IMR-90 (cell line): ENCODE measurements around the gene ZSCAN10. TPM values are rescaled to one million over a fixed set of nuclear protein-coding genes. Genes with fewer than 3 reads are reported as not detected.
A peak's percentile ranks its signal among the peaks of the same experiment; 100 is the strongest.

Experiments used
- ATAC-seq: fragments of 200-7000 bp; cut with Tn5 transposase; 2 replicates; pipeline ENCODE4 v1.9.1; 2020; ENCODE audit warnings: low read depth, mild to moderate bottlenecking, moderate library complexity
- BruUV-seq: library from RNA; stranded (reverse); fragments of 400-500 nt; replicated peaks from 2 replicates; lab custom pipeline; 2021; lab: Mats Ljungman, UMichigan
- CTCF ChIA-PET: fragments of 300-600 bp; formaldehyde crosslinking; extraction: SDS; loops from one replicate; lab custom pipeline; 2021; ENCODE audit warnings: antibody characterized with exemption; lab: Yijun Ruan, JAX
- POLR2A ChIA-PET: fragments of 300-600 bp; sonication (Branson Sonifier 250); formaldehyde crosslinking; loops from one replicate; lab custom pipeline; 2022; ENCODE audit warnings: antibody characterized with exemption; ENCODE audit not compliant: unreplicated experiment; lab: Charles Lee
- DNase-seq: peaks from one replicate; pipeline ENCODE4 v3.0.0; 2013
- H2AFZ ChIP-seq: replicated peaks from 2 replicates; pipeline ENCODE3; 2013; ENCODE audit warnings: low read length, mild to moderate bottlenecking; ENCODE audit not compliant: poor library complexity
- H2AK5ac ChIP-seq: 2 replicates; pipeline ENCODE4 v1.6.1; 2013; ENCODE audit warnings: low read depth, low read length, inconsistent platforms
- H2AK9ac ChIP-seq: replicated peaks from 2 replicates; pipeline ENCODE3; 2013; ENCODE audit warnings: mild to moderate bottlenecking, low read depth, low read length, moderate library complexity; ENCODE audit not compliant: poor library complexity
- H2BK120ac ChIP-seq: 2 replicates; pipeline ENCODE4 v1.6.1; 2013; ENCODE audit warnings: low read depth, low read length, inconsistent platforms
- H2BK15ac ChIP-seq: 3 replicates; pipeline ENCODE4 v1.6.1; 2013; ENCODE audit warnings: low read depth, low read length, inconsistent platforms
- H2BK20ac ChIP-seq: 2 replicates; pipeline ENCODE4 v1.6.1; 2013; ENCODE audit warnings: low read depth, mild to moderate bottlenecking, inconsistent platforms, low read length, moderate library complexity
- H2BK5ac ChIP-seq: 2 replicates; pipeline ENCODE4 v1.6.1; 2013; ENCODE audit warnings: mild to moderate bottlenecking, low read depth, low read length, inconsistent platforms; ENCODE audit not compliant: poor library complexity, severe bottlenecking
- H3K14ac ChIP-seq: replicated peaks from 2 replicates; pipeline ENCODE4 v1.6.1; 2013; ENCODE audit warnings: low read depth, low read length, inconsistent platforms
- H3K18ac ChIP-seq: 2 replicates; pipeline ENCODE4 v1.6.1; 2013; ENCODE audit warnings: low read depth, low read length, control low read depth
- H3K23ac ChIP-seq: 2 replicates; pipeline ENCODE4 v1.6.1; 2013; ENCODE audit warnings: low read depth, low read length, inconsistent platforms
- H3K27ac ChIP-seq: 2 replicates; pipeline ENCODE4 v1.5.1; 2013; ENCODE audit warnings: mild to moderate bottlenecking, control low read depth, low read length; ENCODE audit not compliant: insufficient read depth
- H3K27me3 ChIP-seq: 2 replicates; pipeline ENCODE4 v1.6.1; 2013; ENCODE audit warnings: low read length; ENCODE audit not compliant: control insufficient read depth, insufficient read depth
- H3K36me3 ChIP-seq: 2 replicates; pipeline ENCODE4 v1.6.1; 2013; ENCODE audit warnings: low read length, mixed read lengths; ENCODE audit not compliant: control insufficient read depth, insufficient read depth
- H3K4ac ChIP-seq: 2 replicates; pipeline ENCODE4 v1.6.1; 2013; ENCODE audit warnings: low read depth, low read length, inconsistent platforms
- H3K4me1 ChIP-seq: 2 replicates; pipeline ENCODE4 v1.6.1; 2013; ENCODE audit warnings: low read length, mixed read lengths; ENCODE audit not compliant: control insufficient read depth, insufficient read depth
- H3K4me2 ChIP-seq: 2 replicates; pipeline ENCODE4 v1.6.1; 2013; ENCODE audit warnings: low read depth, mild to moderate bottlenecking, control low read depth, low read length, moderate library complexity
- H3K4me3 ChIP-seq: 2 replicates; pipeline ENCODE4 v1.5.1; 2013; ENCODE audit warnings: low read depth, mild to moderate bottlenecking, control low read depth, low read length, moderate library complexity; ENCODE audit not compliant: insufficient read depth
- H3K56ac ChIP-seq: 2 replicates; pipeline ENCODE4 v1.6.1; 2013; ENCODE audit warnings: low read length, inconsistent platforms; ENCODE audit not compliant: insufficient read depth; ENCODE audit errors: extremely low read depth
- H3K79me1 ChIP-seq, 2 experiments: 2 replicates each; pipeline ENCODE4 v1.6.1; 2013; ENCODE audit warnings: low read length in 2 of 2, inconsistent platforms in 1 of 2, low read depth in 1 of 2
- H3K9ac ChIP-seq: 2 replicates; pipeline ENCODE4 v1.6.1; 2013; ENCODE audit warnings: low read depth, low read length, control low read depth
- H3K9me1 ChIP-seq: 2 replicates; pipeline ENCODE4 v1.6.1; 2013; ENCODE audit warnings: low read length, inconsistent platforms; ENCODE audit not compliant: insufficient read depth
- H3K9me3 ChIP-seq: 2 replicates; pipeline ENCODE4 v1.6.1; 2013; ENCODE audit warnings: low read length; ENCODE audit not compliant: control insufficient read depth, insufficient read depth
- H4K20me1 ChIP-seq: 2 replicates; pipeline ENCODE4 v1.6.1; 2013; ENCODE audit warnings: low read length, inconsistent platforms; ENCODE audit not compliant: insufficient read depth
- H4K5ac ChIP-seq: 2 replicates; pipeline ENCODE4 v1.6.1; 2013; ENCODE audit warnings: mild to moderate bottlenecking, low read depth, low read length, control low read depth
- H4K8ac ChIP-seq, 2 experiments: 2 replicates each; pipeline ENCODE4 v1.6.1; 2013; ENCODE audit warnings: low read depth in 2 of 2, low read length in 2 of 2, control low read depth in 1 of 2, inconsistent platforms in 1 of 2
- H4K91ac ChIP-seq: 2 replicates; pipeline ENCODE4 v1.6.1; 2013; ENCODE audit warnings: low read depth, low read length, inconsistent platforms; ENCODE audit not compliant: insufficient read depth
- BHLHE40 ChIP-seq: fragments of 150-350 bp; IDR thresholded peaks from 2 replicates; pipeline ENCODE4 v1.6.1; 2016; ENCODE audit warnings: mild to moderate bottlenecking, low read depth, low read length
- CEBPB ChIP-seq: IDR thresholded peaks from 2 replicates; pipeline ENCODE4 v1.6.1; 2012; ENCODE audit warnings: low read depth, low read length, improper control_type of control experiment
- CHD1 ChIP-seq: IDR thresholded peaks from 2 replicates; pipeline ENCODE4 v1.6.1; 2012; ENCODE audit warnings: low read depth, low read length, improper control_type of control experiment
- CTCF ChIP-seq: conservative IDR thresholded peaks from 2 replicates; pipeline ENCODE4 v1.5.1; 2012; ENCODE audit warnings: mild to moderate bottlenecking, low read depth, low read length, improper control_type of control experiment
- FOS ChIP-seq: fragments of 150-350 bp; IDR thresholded peaks from 2 replicates; pipeline ENCODE4 v1.6.1; 2016; ENCODE audit warnings: low read depth, low read length
- MAFK ChIP-seq: IDR thresholded peaks from 2 replicates; pipeline ENCODE4 v1.6.1; 2012; ENCODE audit warnings: low read depth, low read length, improper control_type of control experiment
- MAZ ChIP-seq: IDR thresholded peaks from 2 replicates; pipeline ENCODE4 v1.6.1; 2012; ENCODE audit warnings: low read depth, mild to moderate bottlenecking, low read length, improper control_type of control experiment, moderate library complexity, borderline replicate concordance
- NFE2L2 ChIP-seq: fragments of 150-350 bp; IDR thresholded peaks from 2 replicates; pipeline ENCODE4 v1.6.1; 2016; ENCODE audit warnings: low read depth, mild to moderate bottlenecking, low read length
- RAD21 ChIP-seq: IDR thresholded peaks from 2 replicates; pipeline ENCODE4 v1.6.1; 2012; ENCODE audit warnings: low read length, improper control_type of control experiment
- RCOR1 ChIP-seq: IDR thresholded peaks from 2 replicates; pipeline ENCODE4 v1.6.1; 2012; ENCODE audit warnings: mild to moderate bottlenecking, low read length, improper control_type of control experiment; ENCODE audit not compliant: insufficient replicate concordance
- SMC3 ChIP-seq: fragments of 150-350 bp; IDR thresholded peaks from 2 replicates; pipeline ENCODE4 v1.6.1; 2016; ENCODE audit warnings: low read depth, mild to moderate bottlenecking, antibody characterized with exemption, low read length, moderate library complexity
- USF2 ChIP-seq: fragments of 150-350 bp; IDR thresholded peaks from 2 replicates; pipeline ENCODE4 v1.6.1; 2017; ENCODE audit warnings: mild to moderate bottlenecking, antibody characterized with exemption, low read length, low read depth
- WGBS, 2 experiments: methylation state at CpG; one replicate each; pipeline versions ENCODE4 v1.1.5 to v1.1.7; 2013; ENCODE audit warnings: missing lambda C conversion rate in 2 of 2; ENCODE audit not compliant: insufficient read length in 1 of 2; ENCODE audit errors: extremely low coverage in 2 of 2; 5-methylcytosine and 5-hydroxymethylcytosine counted together
- dilution Hi-C: fragments of 300-500 bp; cut with HindIII; formaldehyde crosslinking; loops from one replicate; pipeline ENCODE4 v1.14.3; 2018; ENCODE audit warnings: low sequenced_read_pairs; ENCODE audit not compliant: unreplicated experiment
- in situ Hi-C: fragments of 300-500 bp; cut with MboI; formaldehyde crosslinking; loops from 3 replicates; pipeline ENCODE4 v1.14.3; 2019; ENCODE audit warnings: low sequenced_read_pairs, inconsistent platforms, mixed read lengths
- intact Hi-C: fragments of 100-400 bp; cut with micrococcal nuclease; formaldehyde crosslinking; loops from 2 replicates; pipeline ENCODE4 v1.10.0; 2022
- polyA plus RNA-seq, 3 experiments: library from polyadenylated mRNA; depleted of rRNA; stranded (reverse); fragments of >200 nt; gene quantifications; 2 replicates each; pipeline ENCODE4 v1.2.3, GENCODE V29; 2012; ENCODE audit warnings: low replicate concordance in 1 of 3
- total RNA-seq: library from RNA; depleted of rRNA; stranded (reverse); fragments of >200 nt; gene quantifications from 2 replicates; pipeline ENCODE4 v1.2.3, GENCODE V29; 2012

Gene ZSCAN10
- total and polyA plus RNA-seq, 2 of the 4 experiments (the other 2 are of a cell fraction), result not detected

GRCh38 chr16:3101841-3102470 is 2.9 kb upstream of the ZSCAN10 start:
- Histone ChIP-seq H2BK20ac (no peak overlapping the region), H3K4ac (no peak overlapping the region), H4K5ac (no peak overlapping the region), H4K20me1 (no peaks in the 10 kb centered on the region), H3K9me3 (no peaks in the 10 kb centered on the region), H2BK120ac (no peak overlapping the region), H3K14ac (no peak overlapping the region), H4K91ac (no peak overlapping the region), H3K36me3 (no peaks in the 10 kb centered on the region), H2BK5ac (no peak overlapping the region), H3K18ac (no peak overlapping the region), H3K9ac (no peak overlapping the region), H3K9me1 (peaks cover 22% of the 10 kb centered on the region), H3K27ac (no peak overlapping the region), H3K4me1 (peaks cover 3% of the 10 kb centered on the region), H3K23ac (no peak overlapping the region), H3K56ac (no peak overlapping the region), H4K8ac (no peak overlapping the region), H2AK5ac (no peak overlapping the region), H2AFZ (peak overlapping the region; percentile 57), H3K27me3 (peaks cover 24% of the 10 kb centered on the region), H3K4me3 (no peak overlapping the region), H2BK15ac (no peak overlapping the region), H2AK9ac (no peak overlapping the region), H3K4me2 (no peak overlapping the region), H3K79me1 (no peaks in the 10 kb centered on the region)
- POLR2A ChIA-PET, result no interaction called here
- dilution Hi-C loops, result no loop called here
- intact Hi-C loops, result no loop called here
- CTCF ChIA-PET, result interaction anchor here (1.2 kb wide), 1 partner anchor 43 kb away, joined by 3 read pairs; no protein-coding TSS in a partner anchor
- DNase-seq (no peak), ATAC-seq (no peak)
- in situ Hi-C loops, result loop anchor here (5.0 kb wide), 1 partner anchor 40 kb away; no protein-coding TSS in a partner anchor
- WGBS, 2 experiments, result 57% methylated on average over 3 of the region's 27 CpGs; no CpG with 5 or more reads in 1 of the 2 experiments
- TF ChIP-seq MAFK (no peak), USF2 (no peak), RCOR1 (no peak), CTCF (no peak), BHLHE40 (no peak), NFE2L2 (no peak), RAD21 (no peak), MAZ (no peak), SMC3 (no peak), CHD1 (no peak), FOS (no peak), CEBPB (no peak)
- no TSS peak for BruUV-seq
